GM23338 (cell line): ENCODE measurements around the gene ADTRP. TPM values are rescaled to one million over a fixed set of nuclear protein-coding genes. Genes with fewer than 3 reads are reported as not detected.

Experiments used
- ATAC-seq: fragments of 200-7000 bp; cut with Tn5 transposase; 3 replicates; pipeline ENCODE4 v1.9.1; 2020
- DNase-seq: peaks from one replicate; pipeline ENCODE4 v3.0.0-alpha.2; 2015; ENCODE audit warnings: low spot score
- H2AFZ ChIP-seq: fragments of 200-600 bp; sonication (generic); 2 replicates; pipeline ENCODE4 v1.8.0; 2016; ENCODE audit warnings: antibody characterized with exemption, mild to moderate bottlenecking, moderate library complexity
- H3F3A ChIP-seq: fragments of 200-600 bp; sonication (generic); replicated peaks from 2 replicates; pipeline ENCODE4 v1.8.0; 2017; ENCODE audit warnings: antibody characterized with exemption, mixed run types, low read depth
- H3K27ac ChIP-seq: fragments of 200-600 bp; sonication (generic); 2 replicates; pipeline ENCODE4 v1.6.1; 2016; ENCODE audit warnings: low read depth
- H3K27me3 ChIP-seq: fragments of 200-600 bp; sonication (generic); 2 replicates; pipeline ENCODE4 v1.8.0; 2016; ENCODE audit warnings: mild to moderate bottlenecking, mixed run types, moderate library complexity; ENCODE audit not compliant: insufficient read depth
- H3K36me3 ChIP-seq: fragments of 200-600 bp; sonication (generic); 2 replicates; pipeline ENCODE4 v1.8.0; 2016; ENCODE audit warnings: mild to moderate bottlenecking; ENCODE audit not compliant: insufficient read depth
- H3K4me1 ChIP-seq: fragments of 200-600 bp; sonication (generic); 2 replicates; pipeline ENCODE4 v1.8.0; 2016; ENCODE audit warnings: mild to moderate bottlenecking, moderate library complexity; ENCODE audit not compliant: insufficient read depth
- H3K4me2 ChIP-seq: fragments of 200-600 bp; sonication (generic); 2 replicates; pipeline ENCODE4 v1.7.1; 2017; ENCODE audit warnings: mixed run types
- H3K4me3 ChIP-seq: fragments of 200-600 bp; sonication (generic); 2 replicates; pipeline ENCODE4 v1.6.1; 2016; ENCODE audit warnings: mixed run types
- H3K79me2 ChIP-seq: fragments of 200-600 bp; sonication (generic); replicated peaks from 2 replicates; pipeline ENCODE4 v1.8.0; 2017; ENCODE audit warnings: mild to moderate bottlenecking; ENCODE audit not compliant: insufficient read depth
- H3K9me2 ChIP-seq: fragments of 200-600 bp; sonication (generic); 2 replicates; pipeline ENCODE4 v1.8.0; 2017; ENCODE audit not compliant: insufficient read depth
- H4K20me1 ChIP-seq: fragments of 200-600 bp; sonication (generic); replicated peaks from 2 replicates; pipeline ENCODE4 v1.8.0; 2017; ENCODE audit warnings: mild to moderate bottlenecking; ENCODE audit not compliant: insufficient read depth
- H3K27ac Mint-ChIP-seq: 2 replicates; pipeline ENCODE4 v1.8.0; 2020; ENCODE audit warnings: inconsistent platforms, mild to moderate bottlenecking, moderate library complexity, mixed read lengths
- H3K27me3 Mint-ChIP-seq: 3 replicates; pipeline ENCODE4 v1.8.0; 2022; ENCODE audit warnings: low read depth, mild to moderate bottlenecking, moderate library complexity, mixed read lengths, inconsistent platforms; ENCODE audit not compliant: insufficient read depth, poor library complexity
- H3K36me3 Mint-ChIP-seq: 3 replicates; pipeline ENCODE4 v1.8.0; 2021; ENCODE audit warnings: low read depth, mild to moderate bottlenecking, inconsistent platforms, moderate library complexity, mixed read lengths
- H3K4me1 Mint-ChIP-seq: 3 replicates; pipeline ENCODE4 v1.8.0; 2020; ENCODE audit warnings: mild to moderate bottlenecking, inconsistent platforms, mixed read lengths
- H3K4me3 Mint-ChIP-seq: 3 replicates; pipeline ENCODE4 v1.8.0; 2021; ENCODE audit warnings: moderate library complexity, mild to moderate bottlenecking, inconsistent platforms, mixed read lengths
- H3K9me3 Mint-ChIP-seq: 3 replicates; pipeline ENCODE4 v1.8.0; 2020; ENCODE audit warnings: moderate library complexity, mild to moderate bottlenecking, inconsistent platforms, mixed read lengths
- CREB1 ChIP-seq: fragments of 250-450 bp; sonication (Bioruptor Pico); IDR thresholded peaks from 2 replicates; pipeline ENCODE4 v1.5.0; 2020; ENCODE audit warnings: low read depth, mild to moderate bottlenecking, moderate library complexity
- CTCF ChIP-seq, 2 experiments: fragments of 200-600 bp in 1 of 2; sonication (generic) in 1 of 2; conservative IDR thresholded peaks; 2 replicates each; pipeline versions ENCODE4 v1.5.1 to v1.6.1; 2016 to 2017; ENCODE audit warnings: antibody characterized with exemption in 2 of 2, low read depth in 2 of 2, mild to moderate bottlenecking in 2 of 2, moderate library complexity in 1 of 2
- ETS1 ChIP-seq: IDR thresholded peaks from 2 replicates; pipeline ENCODE4 v1.6.1; 2016; ENCODE audit warnings: antibody characterized with exemption
- EZH2 ChIP-seq: fragments of 200-600 bp; sonication (generic); IDR thresholded peaks from one replicate; pipeline ENCODE4 v1.8.0; 2017; ENCODE audit warnings: antibody characterized with exemption, mild to moderate bottlenecking, low read depth; ENCODE audit not compliant: unreplicated experiment
- EZH2phosphoT487 ChIP-seq: fragments of 200-600 bp; sonication (generic); IDR thresholded peaks from one replicate; pipeline ENCODE4 v1.8.1; 2018; ENCODE audit warnings: antibody characterized with exemption; ENCODE audit not compliant: unreplicated experiment
- JUNB ChIP-seq: IDR thresholded peaks from one replicate; pipeline ENCODE4 v1.6.1; 2016; ENCODE audit warnings: antibody characterized with exemption; ENCODE audit not compliant: unreplicated experiment
- POLR2AphosphoS5 ChIP-seq: IDR thresholded peaks from 2 replicates; pipeline ENCODE4 v1.6.1; 2016; ENCODE audit warnings: antibody characterized with exemption, low read depth
- REST ChIP-seq: IDR thresholded peaks from one replicate; pipeline ENCODE4 v1.6.1; 2018; ENCODE audit warnings: antibody characterized with exemption; ENCODE audit not compliant: unreplicated experiment
- STAT1 ChIP-seq: IDR thresholded peaks from one replicate; pipeline ENCODE4 v1.6.1; 2016; ENCODE audit warnings: antibody characterized with exemption; ENCODE audit not compliant: unreplicated experiment
- ZNF331 ChIP-seq: fragments of 250-450 bp; sonication (Bioruptor Pico); IDR thresholded peaks from 2 replicates; pipeline ENCODE4 v1.5.0; 2020; ENCODE audit warnings: low read depth, mild to moderate bottlenecking, moderate library complexity
- polyA plus RNA-seq: library from polyadenylated mRNA; unstranded; fragments of >200 nt; fragmentation: Nextera tagmentation; extraction: Ambion mirVana; gene quantifications from 2 replicates; pipeline ENCODE4 v1.2.1, GENCODE V29; 2016
- total RNA-seq: library from RNA; depleted of rRNA; stranded (reverse); fragments of >200 nt; shearing (Covaris generic); gene quantifications from 2 replicates; pipeline ENCODE4 v1.2.3, GENCODE V29; 2014
- TF ChIP-seq, protein P1 (sequence below): fragments of 250-450 bp; sonication (Bioruptor Pico); IDR thresholded peaks from 2 replicates; pipeline ENCODE4 v1.5.0; 2020; ENCODE audit warnings: mild to moderate bottlenecking, moderate library complexity

ADTRP gene
- total and polyA plus RNA-seq, 2 experiments from 2014 or later = not detected

DNA sequence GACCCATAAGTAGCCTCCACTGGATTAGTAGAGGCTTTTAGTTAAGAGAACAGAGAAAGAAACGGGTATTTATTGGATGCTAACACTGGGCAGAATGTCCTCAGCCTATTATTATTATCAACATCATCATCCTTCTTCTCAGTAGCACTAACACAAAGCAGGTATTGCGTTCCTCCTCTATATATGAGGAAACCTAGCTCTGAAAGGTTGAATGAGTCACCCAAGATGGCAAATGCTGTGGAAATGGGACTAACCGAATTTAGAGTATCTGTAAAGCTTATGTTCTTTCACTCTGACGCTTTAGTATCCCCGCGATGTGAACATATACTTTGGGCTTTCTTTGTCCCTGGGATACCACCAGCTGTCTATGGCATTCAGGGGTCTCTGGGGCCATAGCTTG, 77.0 kb downstream of the ADTRP start:
- Mint-ChIP-seq H3K27ac (no peak overlapping the region), H3K36me3 (no peaks in the 10 kb centered on the region), H3K4me3 (no peak overlapping the region), H3K4me1 (no peaks in the 10 kb centered on the region), H3K9me3 (peaks cover 4% of the 10 kb centered on the region; the same call in 2 of the 3 replicates), H3K27me3 (no peaks in the 10 kb centered on the region)
- no peak for ATAC-seq
- DNase-seq = no peak
- TF ChIP-seq JUNB (no peak), EZH2phosphoT487 (no peak), STAT1 (no peak), ZNF331 (no peak), POLR2AphosphoS5 (no peak), CTCF (conservative IDR thresholded peaks at IDR 0.05; ENCODE audit: low read depth in 2 of 2) (no peak), REST (no peak), ETS1 (no peak), CREB1 (CRISPR knock-in tag) (no peak), EZH2 (no peak)
- TF ChIP-seq, protein P1, sequence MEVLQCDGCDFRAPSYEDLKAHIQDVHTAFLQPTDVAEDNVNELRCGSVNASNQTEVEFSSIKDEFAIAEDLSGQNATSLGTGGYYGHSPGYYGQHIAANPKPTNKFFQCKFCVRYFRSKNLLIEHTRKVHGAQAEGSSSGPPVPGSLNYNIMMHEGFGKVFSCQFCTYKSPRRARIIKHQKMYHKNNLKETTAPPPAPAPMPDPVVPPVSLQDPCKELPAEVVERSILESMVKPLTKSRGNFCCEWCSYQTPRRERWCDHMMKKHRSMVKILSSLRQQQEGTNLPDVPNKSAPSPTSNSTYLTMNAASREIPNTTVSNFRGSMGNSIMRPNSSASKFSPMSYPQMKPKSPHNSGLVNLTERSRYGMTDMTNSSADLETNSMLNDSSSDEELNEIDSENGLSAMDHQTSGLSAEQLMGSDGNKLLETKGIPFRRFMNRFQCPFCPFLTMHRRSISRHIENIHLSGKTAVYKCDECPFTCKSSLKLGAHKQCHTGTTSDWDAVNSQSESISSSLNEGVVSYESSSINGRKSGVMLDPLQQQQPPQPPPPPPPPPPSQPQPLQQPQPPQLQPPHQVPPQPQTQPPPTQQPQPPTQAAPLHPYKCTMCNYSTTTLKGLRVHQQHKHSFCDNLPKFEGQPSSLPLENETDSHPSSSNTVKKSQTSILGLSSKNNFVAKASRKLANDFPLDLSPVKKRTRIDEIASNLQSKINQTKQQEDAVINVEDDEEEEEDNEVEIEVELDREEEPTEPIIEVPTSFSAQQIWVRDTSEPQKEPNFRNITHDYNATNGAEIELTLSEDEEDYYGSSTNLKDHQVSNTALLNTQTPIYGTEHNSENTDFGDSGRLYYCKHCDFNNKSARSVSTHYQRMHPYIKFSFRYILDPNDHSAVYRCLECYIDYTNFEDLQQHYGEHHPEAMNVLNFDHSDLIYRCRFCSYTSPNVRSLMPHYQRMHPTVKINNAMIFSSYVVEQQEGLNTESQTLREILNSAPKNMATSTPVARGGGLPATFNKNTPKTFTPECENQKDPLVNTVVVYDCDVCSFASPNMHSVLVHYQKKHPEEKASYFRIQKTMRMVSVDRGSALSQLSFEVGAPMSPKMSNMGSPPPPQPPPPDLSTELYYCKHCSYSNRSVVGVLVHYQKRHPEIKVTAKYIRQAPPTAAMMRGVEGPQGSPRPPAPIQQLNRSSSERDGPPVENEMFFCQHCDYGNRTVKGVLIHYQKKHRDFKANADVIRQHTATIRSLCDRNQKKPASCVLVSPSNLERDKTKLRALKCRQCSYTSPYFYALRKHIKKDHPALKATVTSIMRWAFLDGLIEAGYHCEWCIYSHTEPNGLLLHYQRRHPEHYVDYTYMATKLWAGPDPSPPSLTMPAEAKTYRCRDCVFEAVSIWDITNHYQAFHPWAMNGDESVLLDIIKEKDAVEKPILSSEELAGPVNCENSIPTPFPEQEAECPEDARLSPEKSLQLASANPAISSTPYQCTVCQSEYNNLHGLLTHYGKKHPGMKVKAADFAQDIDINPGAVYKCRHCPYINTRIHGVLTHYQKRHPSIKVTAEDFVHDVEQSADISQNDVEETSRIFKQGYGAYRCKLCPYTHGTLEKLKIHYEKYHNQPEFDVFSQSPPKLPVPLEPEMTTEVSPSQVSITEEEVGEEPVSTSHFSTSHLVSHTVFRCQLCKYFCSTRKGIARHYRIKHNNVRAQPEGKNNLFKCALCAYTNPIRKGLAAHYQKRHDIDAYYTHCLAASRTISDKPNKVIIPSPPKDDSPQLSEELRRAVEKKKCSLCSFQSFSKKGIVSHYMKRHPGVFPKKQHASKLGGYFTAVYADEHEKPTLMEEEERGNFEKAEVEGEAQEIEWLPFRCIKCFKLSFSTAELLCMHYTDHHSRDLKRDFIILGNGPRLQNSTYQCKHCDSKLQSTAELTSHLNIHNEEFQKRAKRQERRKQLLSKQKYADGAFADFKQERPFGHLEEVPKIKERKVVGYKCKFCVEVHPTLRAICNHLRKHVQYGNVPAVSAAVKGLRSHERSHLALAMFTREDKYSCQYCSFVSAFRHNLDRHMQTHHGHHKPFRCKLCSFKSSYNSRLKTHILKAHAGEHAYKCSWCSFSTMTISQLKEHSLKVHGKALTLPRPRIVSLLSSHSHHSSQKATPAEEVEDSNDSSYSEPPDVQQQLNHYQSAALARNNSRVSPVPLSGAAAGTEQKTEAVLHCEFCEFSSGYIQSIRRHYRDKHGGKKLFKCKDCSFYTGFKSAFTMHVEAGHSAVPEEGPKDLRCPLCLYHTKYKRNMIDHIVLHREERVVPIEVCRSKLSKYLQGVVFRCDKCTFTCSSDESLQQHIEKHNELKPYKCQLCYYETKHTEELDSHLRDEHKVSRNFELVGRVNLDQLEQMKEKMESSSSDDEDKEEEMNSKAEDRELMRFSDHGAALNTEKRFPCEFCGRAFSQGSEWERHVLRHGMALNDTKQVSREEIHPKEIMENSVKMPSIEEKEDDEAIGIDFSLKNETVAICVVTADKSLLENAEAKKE (CRISPR knock-in tag) = no peak
- Histone ChIP-seq H3K27ac (no peak overlapping the region), H3K4me3 (no peak overlapping the region), H3F3A (no peaks in the 10 kb centered on the region), H3K79me2 (no peaks in the 10 kb centered on the region), H3K4me1 (no peaks in the 10 kb centered on the region), H3K4me2 (no peak overlapping the region), H3K36me3 (no peaks in the 10 kb centered on the region), H3K9me2 (0 out of 2 replicates have a peak, but pooled peaks cover 7% of the 10 kb centered on the region), H3K27me3 (no peaks in the 10 kb centered on the region), H4K20me1 (no peaks in the 10 kb centered on the region), H2AFZ (no peak overlapping the region)
